Astrocyte (in vitro differentiated cells and primary cell): ENCODE measurements around the gene COQ6. TPM values are rescaled to one million over a fixed set of nuclear protein-coding genes. Genes with fewer than 3 reads are reported as not detected.
"Not testable (repeated sequence)": the region's sequence is repeated elsewhere in the genome, so short reads cannot be mapped to it uniquely, and the experiment has no call there.

Experiments used
- DNase-seq: peaks from one replicate; pipeline ENCODE4 v3.0.0-alpha.2; 2010; ENCODE audit warnings: low read depth
- FAIRE-seq: peaks from 2 replicates; lab custom pipeline; 2011; peaks lifted over from hg19 to GRCh38; lab: Jason Lieb, UNC
- H2AFZ ChIP-seq: 2 replicates; pipeline ENCODE4 v1.6.0; 2012; ENCODE audit warnings: low read depth, low read length, inconsistent platforms
- H3K27ac ChIP-seq: 2 replicates; pipeline ENCODE4 v1.5.1; 2011; ENCODE audit warnings: low read depth, low read length, inconsistent platforms
- H3K27me3 ChIP-seq: 2 replicates; pipeline ENCODE4 v1.6.0; 2011; ENCODE audit warnings: low read length, inconsistent platforms; ENCODE audit not compliant: insufficient read depth
- H3K36me3 ChIP-seq: 2 replicates; pipeline ENCODE4 v1.5.1; 2011; ENCODE audit warnings: low read length, inconsistent platforms; ENCODE audit not compliant: insufficient read depth
- H3K4me1 ChIP-seq: 2 replicates; pipeline ENCODE4 v1.5.1; 2011; ENCODE audit warnings: low read length, inconsistent platforms; ENCODE audit not compliant: insufficient read depth
- H3K4me2 ChIP-seq: 2 replicates; pipeline ENCODE4 v1.6.0; 2012; ENCODE audit warnings: low read length, inconsistent platforms
- H3K4me3 ChIP-seq: 2 replicates; pipeline ENCODE4 v1.5.1; 2011; ENCODE audit warnings: low read depth, mild to moderate bottlenecking, low read length, inconsistent platforms; ENCODE audit not compliant: insufficient read depth
- H3K79me2 ChIP-seq: 2 replicates; pipeline ENCODE4 v1.6.0; 2012; ENCODE audit warnings: mild to moderate bottlenecking, low read length, inconsistent platforms; ENCODE audit not compliant: insufficient read depth
- H3K9ac ChIP-seq: 2 replicates; pipeline ENCODE4 v1.6.0; 2012; ENCODE audit warnings: mild to moderate bottlenecking, low read length, inconsistent platforms
- H3K9me3 ChIP-seq: 2 replicates; pipeline ENCODE4 v1.5.1; 2012; ENCODE audit warnings: low read depth, mild to moderate bottlenecking, low read length, inconsistent platforms; ENCODE audit not compliant: insufficient read depth
- H4K20me1 ChIP-seq: 2 replicates; pipeline ENCODE4 v1.6.0; 2012; ENCODE audit warnings: low read length, inconsistent platforms; ENCODE audit not compliant: insufficient read depth
- H3K27ac Mint-ChIP-seq: one replicate; pipeline ENCODE4 v1.8.0; 2021; ENCODE audit warnings: mild to moderate bottlenecking, mixed read lengths; ENCODE audit not compliant: unreplicated experiment
- H3K27me3 Mint-ChIP-seq: one replicate; pipeline ENCODE4 v1.8.0; 2021; ENCODE audit warnings: low read depth, mixed read lengths; ENCODE audit not compliant: unreplicated experiment
- H3K36me3 Mint-ChIP-seq: one replicate; pipeline ENCODE4 v1.8.0; 2021; ENCODE audit warnings: low read depth, mixed read lengths; ENCODE audit not compliant: unreplicated experiment
- H3K4me1 Mint-ChIP-seq: one replicate; pipeline ENCODE4 v1.8.0; 2021; ENCODE audit warnings: low read depth, mixed read lengths; ENCODE audit not compliant: unreplicated experiment
- H3K4me3 Mint-ChIP-seq: one replicate; pipeline ENCODE4 v1.8.0; 2021; ENCODE audit warnings: mild to moderate bottlenecking, moderate library complexity, mixed read lengths; ENCODE audit not compliant: unreplicated experiment
- H3K9me3 Mint-ChIP-seq: one replicate; pipeline ENCODE4 v1.8.0; 2021; ENCODE audit warnings: mild to moderate bottlenecking, mixed read lengths; ENCODE audit not compliant: unreplicated experiment
- EZH2 ChIP-seq: IDR thresholded peaks from 2 replicates; pipeline ENCODE4 v1.6.1; 2012; ENCODE audit warnings: mild to moderate bottlenecking, low read length, inconsistent platforms; ENCODE audit not compliant: insufficient read depth
- total RNA-seq: library from RNA; stranded (reverse); gene quantifications from 2 replicates; pipeline ENCODE4 v1.2.1, GENCODE V29; 2021
- TF ChIP-seq, protein P1 (sequence below): IDR thresholded peaks from 2 replicates; pipeline ENCODE4 v1.5.1; 2011; ENCODE audit warnings: low read depth, mild to moderate bottlenecking, inconsistent platforms, low read length, moderate library complexity; ENCODE audit not compliant: insufficient read depth

The COQ6 gene
- total RNA-seq, 1 donor from 2014 or later = 12.8 TPM

DNA sequence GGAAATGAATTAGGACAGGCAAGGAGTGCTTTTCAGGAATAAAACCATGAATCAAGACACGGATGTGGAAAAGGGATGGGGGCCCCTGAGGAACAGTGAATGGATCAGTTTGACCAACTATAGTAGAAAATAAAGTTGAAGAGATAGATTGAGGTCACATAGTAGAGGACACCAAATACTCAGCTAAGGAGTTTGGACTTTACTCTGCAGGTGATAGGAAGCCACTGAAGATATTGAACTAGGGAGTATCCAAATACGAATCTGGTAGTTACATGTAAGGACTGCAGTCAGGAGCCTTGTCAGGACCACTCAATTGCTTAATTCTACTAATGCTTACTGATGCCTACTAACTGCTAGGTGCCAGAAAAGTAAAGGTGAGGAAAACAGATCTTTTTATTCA, 48.6 kb downstream of the COQ6 start:
- H3K27ac Mint-ChIP-seq = no peak overlapping the region
- TF ChIP-seq EZH2 = no peak
- TF ChIP-seq, protein P1, sequence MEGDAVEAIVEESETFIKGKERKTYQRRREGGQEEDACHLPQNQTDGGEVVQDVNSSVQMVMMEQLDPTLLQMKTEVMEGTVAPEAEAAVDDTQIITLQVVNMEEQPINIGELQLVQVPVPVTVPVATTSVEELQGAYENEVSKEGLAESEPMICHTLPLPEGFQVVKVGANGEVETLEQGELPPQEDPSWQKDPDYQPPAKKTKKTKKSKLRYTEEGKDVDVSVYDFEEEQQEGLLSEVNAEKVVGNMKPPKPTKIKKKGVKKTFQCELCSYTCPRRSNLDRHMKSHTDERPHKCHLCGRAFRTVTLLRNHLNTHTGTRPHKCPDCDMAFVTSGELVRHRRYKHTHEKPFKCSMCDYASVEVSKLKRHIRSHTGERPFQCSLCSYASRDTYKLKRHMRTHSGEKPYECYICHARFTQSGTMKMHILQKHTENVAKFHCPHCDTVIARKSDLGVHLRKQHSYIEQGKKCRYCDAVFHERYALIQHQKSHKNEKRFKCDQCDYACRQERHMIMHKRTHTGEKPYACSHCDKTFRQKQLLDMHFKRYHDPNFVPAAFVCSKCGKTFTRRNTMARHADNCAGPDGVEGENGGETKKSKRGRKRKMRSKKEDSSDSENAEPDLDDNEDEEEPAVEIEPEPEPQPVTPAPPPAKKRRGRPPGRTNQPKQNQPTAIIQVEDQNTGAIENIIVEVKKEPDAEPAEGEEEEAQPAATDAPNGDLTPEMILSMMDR = no peak
- H2AFZ ChIP-seq = no peak overlapping the region
- no peak for DNase-seq
- H3K9me3 Mint-ChIP-seq = no peaks in the 10 kb centered on the region
- no peaks in the 10 kb centered on the region for H3K79me2 ChIP-seq
- no peaks in the 10 kb centered on the region for H3K36me3 ChIP-seq
- H3K27me3 ChIP-seq = no peaks in the 10 kb centered on the region
- FAIRE-seq = no peak
- H3K9me3 ChIP-seq = no peaks in the 10 kb centered on the region
- no peak overlapping the region for H3K4me3 Mint-ChIP-seq
- peaks cover 4% of the 10 kb centered on the region for H3K4me1 Mint-ChIP-seq
- H3K4me1 ChIP-seq = no peaks in the 10 kb centered on the region
- H3K4me3 ChIP-seq = no peak overlapping the region
- H3K9ac ChIP-seq = no peak overlapping the region
- H3K27ac ChIP-seq = no peak overlapping the region
- peaks cover 2% of the 10 kb centered on the region for H3K36me3 Mint-ChIP-seq
- no peak overlapping the region for H3K4me2 ChIP-seq
- H4K20me1 ChIP-seq = no peaks in the 10 kb centered on the region
- H3K27me3 Mint-ChIP-seq = peaks cover 5% of the 10 kb centered on the region

DNA sequence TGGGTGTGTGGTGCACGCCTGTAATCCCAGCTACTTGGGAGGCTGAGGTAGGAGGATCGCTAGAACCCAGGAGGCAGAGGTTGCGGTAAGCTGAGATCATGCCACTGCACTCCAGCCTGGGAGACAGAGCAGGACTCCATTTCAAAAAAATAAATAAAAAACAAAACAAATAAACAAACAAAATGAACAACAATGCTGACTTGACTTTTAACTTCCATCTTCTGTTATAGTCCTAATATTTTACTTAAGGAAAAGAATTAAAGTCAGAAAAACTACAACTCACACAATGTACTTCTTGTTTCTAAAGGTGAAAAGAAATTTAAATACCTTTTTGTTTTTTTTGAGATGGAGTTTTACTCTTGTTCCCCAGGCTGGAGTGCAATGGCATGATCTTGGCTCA, 55.6 kb downstream of the COQ6 start:
- not testable (repeated sequence) for H3K27me3 ChIP-seq, H3K4me3 Mint-ChIP-seq, H2AFZ ChIP-seq, H3K79me2 ChIP-seq, H4K20me1 ChIP-seq, H3K4me3 ChIP-seq, H3K36me3 Mint-ChIP-seq, H3K9me3 ChIP-seq, DNase-seq, H3K9me3 Mint-ChIP-seq, H3K36me3 ChIP-seq, H3K4me2 ChIP-seq, H3K4me1 ChIP-seq, FAIRE-seq, H3K27me3 Mint-ChIP-seq, H3K27ac ChIP-seq, H3K4me1 Mint-ChIP-seq, H3K9ac ChIP-seq, H3K27ac Mint-ChIP-seq

DNA sequence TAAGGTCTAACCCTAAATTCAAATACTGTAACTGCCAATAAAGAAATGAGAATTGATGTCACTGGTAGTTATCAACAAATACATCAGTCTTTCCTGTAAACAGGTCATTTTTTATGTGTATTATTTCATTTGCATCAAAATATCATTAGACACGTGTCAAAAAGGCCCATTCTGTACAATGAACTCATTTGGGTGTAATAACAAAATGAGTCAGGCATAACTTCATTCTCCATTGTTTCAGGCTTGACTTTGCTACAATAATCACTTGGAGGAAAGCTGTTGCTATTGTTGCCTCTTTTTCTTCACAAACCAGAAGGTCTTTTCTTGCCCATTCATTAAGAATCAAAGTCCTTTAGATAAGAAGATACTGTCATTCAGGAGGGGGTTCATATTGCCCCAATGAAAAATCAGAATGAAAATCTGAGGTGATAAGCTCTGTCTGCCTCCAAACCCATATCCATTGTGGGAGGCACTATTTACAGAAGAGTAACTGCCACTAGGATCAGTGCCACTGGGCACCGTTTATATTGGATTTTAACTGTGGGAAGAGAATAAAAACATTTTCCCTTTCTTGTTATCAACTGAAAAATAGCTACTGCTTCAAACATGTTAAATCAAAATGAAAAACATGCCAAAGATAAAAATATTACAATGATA, 58.9 kb downstream of the COQ6 start:
- Mint-ChIP-seq H3K4me1 (no peaks in the 10 kb centered on the region), H3K27me3 (no peaks in the 10 kb centered on the region), H3K36me3 (peaks cover 8% of the 10 kb centered on the region), H3K27ac (no peak overlapping the region), H3K4me3 (no peak overlapping the region), H3K9me3 (no peaks in the 10 kb centered on the region)
- Histone ChIP-seq H2AFZ (no peak overlapping the region), H3K27ac (no peak overlapping the region), H3K79me2 (no peaks in the 10 kb centered on the region), H4K20me1 (no peaks in the 10 kb centered on the region), H3K9me3 (no peaks in the 10 kb centered on the region), H3K4me3 (no peak overlapping the region), H3K9ac (no peak overlapping the region), H3K4me2 (no peak overlapping the region), H3K4me1 (no peaks in the 10 kb centered on the region), H3K36me3 (peaks cover 5% of the 10 kb centered on the region), H3K27me3 (no peaks in the 10 kb centered on the region)
- FAIRE-seq (no peak), DNase-seq (no peak)
- TF ChIP-seq, protein P1 = no peak
- TF ChIP-seq EZH2 = no peak

Other genes with a start within 250 kb of the COQ6 start
- 67.4 and 74.3 TPM in 2 replicates for gene PNMA1, start 235.9 kb upstream of the COQ6 start, total RNA-seq
- gene PTGR2, start 98.5 kb upstream of the COQ6 start, total RNA-seq = 5.8 and 7.0 TPM in 2 replicates
- 38.7 and 42.9 TPM in 2 replicates for gene ZNF410, start 63.4 kb upstream of the COQ6 start, total RNA-seq
- gene FAM161B, start 208 bp upstream of the COQ6 start, total RNA-seq = 2.6 and 3.0 TPM in 2 replicates
- 9.5 and 9.7 TPM in 2 replicates for gene ENTPD5, start 69.0 kb downstream of the COQ6 start, total RNA-seq
- gene BBOF1, start 69.0 kb downstream of the COQ6 start, total RNA-seq = 5.7 and 6.8 TPM in 2 replicates
- gene ALDH6A1, start 134.2 kb downstream of the COQ6 start, total RNA-seq = 11.8 and 12.0 TPM in 2 replicates
- 5.5 and 6.2 TPM in 2 replicates for gene LIN52, start 134.7 kb downstream of the COQ6 start, total RNA-seq